ENCODE data around the gene APP. TPM values are rescaled to one million over a fixed set of nuclear protein-coding genes. Genes with fewer than 3 reads are reported as not detected.
"Not testable (repeated sequence)": the region's sequence is repeated elsewhere in the genome, so short reads cannot be mapped to it uniquely, and the experiment has no call there.

The APP gene
- total RNA-seq, 4 donors from 2014 or later = 209 to 297 (median 240) TPM

DNA sequence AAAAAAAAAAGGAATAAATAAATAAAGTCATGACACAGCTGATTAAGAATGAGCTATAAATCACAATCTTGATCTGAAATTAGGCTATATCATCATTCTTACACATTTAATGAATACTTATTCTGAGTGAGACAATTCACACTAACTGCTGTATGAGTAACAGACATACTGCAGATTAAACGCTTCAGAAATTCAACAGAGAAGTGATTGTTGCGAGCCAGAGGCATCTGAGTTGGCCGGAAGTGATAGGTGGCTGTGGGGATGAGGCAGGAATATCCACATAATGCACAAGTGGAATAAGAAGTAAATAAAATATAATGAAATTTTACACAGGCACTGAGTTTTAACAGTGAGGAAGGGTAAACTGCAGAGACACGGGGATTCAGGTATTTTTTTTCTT is 142.4 kb downstream of the APP start:
- Histone ChIP-seq H3K27ac (no peak overlapping the region), H3K4me1 (peaks cover 0 to 15% (median 0%) of the 10 kb centered on the region in 4 donors), H3K9me3 (no peaks in the 10 kb centered on the region), H3K27me3 (no peaks in the 10 kb centered on the region), H3K36me3 (peaks cover 0 to 3% (median 0%) of the 10 kb centered on the region in 3 donors), H3K4me3 (no peak overlapping the region)
- no peak for DNase-seq
- no peak for TF ChIP-seq POLR2A (IDR thresholded peaks at IDR 0.05)
- TF ChIP-seq CTCF (IDR thresholded peaks at IDR 0.05) = no peak

DNA sequence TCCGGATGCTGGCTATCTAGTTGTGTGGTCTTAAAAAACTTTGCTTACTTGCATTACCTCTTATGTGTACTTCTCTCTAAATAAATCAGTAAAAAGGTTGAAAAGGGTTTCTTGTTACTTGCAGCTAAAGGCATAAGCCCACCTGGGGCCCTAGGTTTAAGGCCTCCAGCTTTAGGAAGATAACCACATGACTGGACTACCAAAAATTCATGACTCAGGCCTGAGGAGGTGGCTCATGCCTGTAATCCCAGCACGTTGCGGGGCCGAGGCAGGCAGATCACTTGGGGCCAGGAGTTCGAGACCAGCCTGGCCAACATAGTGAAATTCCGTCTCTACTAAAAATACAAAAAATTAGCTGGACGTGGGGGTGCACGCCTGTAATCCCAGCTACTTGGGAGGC is 142.9 kb downstream of the APP start:
- no peak overlapping the region for H3K27ac ChIP-seq
- peaks cover 0 to 3% (median 0%) of the 10 kb centered on the region in 3 donors for H3K36me3 ChIP-seq
- H3K9me3 ChIP-seq = no peaks in the 10 kb centered on the region
- no peak for TF ChIP-seq POLR2A (IDR thresholded peaks at IDR 0.05)
- TF ChIP-seq CTCF (IDR thresholded peaks at IDR 0.05) = no peak
- H3K4me3 ChIP-seq = no peak overlapping the region
- H3K4me1 ChIP-seq = peaks cover 0 to 15% (median 0%) of the 10 kb centered on the region in 4 donors
- no peak for DNase-seq
- no peaks in the 10 kb centered on the region for H3K27me3 ChIP-seq

- Histone ChIP-seq H3K27ac (no peak overlapping the region), H3K9me3 (no peaks in the 10 kb centered on the region), H3K4me3 (no peak overlapping the region), H3K36me3 (peaks cover 0 to 12% (median 0%) of the 10 kb centered on the region in 3 donors), H3K27me3 (no peaks in the 10 kb centered on the region), H3K4me1 (peaks cover 0 to 15% (median 0%) of the 10 kb centered on the region in 4 donors)
- no peak for DNase-seq
- TF ChIP-seq CTCF (IDR thresholded peaks at IDR 0.05) = no peak
- no peak for TF ChIP-seq POLR2A (IDR thresholded peaks at IDR 0.05)
These were observed 144.7 kb downstream of the APP start for GRCh38 chr21:26025536-26026512.

DNA sequence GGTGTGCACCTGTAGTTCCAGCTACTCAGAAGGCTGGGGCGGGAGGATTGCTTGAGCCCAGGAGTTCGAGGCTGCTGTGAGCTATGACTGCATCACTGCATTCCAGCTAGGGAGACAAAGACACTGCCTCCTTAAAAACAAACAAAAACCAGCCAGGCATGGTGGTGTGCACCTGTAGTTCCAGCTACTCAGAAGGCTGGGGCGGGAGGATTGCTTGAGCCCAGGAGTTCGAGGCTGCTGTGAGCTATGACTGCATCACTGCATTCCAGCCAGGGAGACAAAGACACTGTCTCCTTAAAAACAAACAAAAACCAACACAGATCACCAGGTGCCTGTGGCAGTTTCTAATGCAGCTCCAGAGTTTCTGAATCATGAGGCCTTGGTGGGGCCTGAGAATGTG is 147.2 kb downstream of the APP start:
- DNase-seq, H3K4me3 ChIP-seq, H3K9me3 ChIP-seq, H3K27ac ChIP-seq, H3K27me3 ChIP-seq: not testable (repeated sequence)
- Histone ChIP-seq H3K36me3 (peaks cover 0 to 14% (median 0%) of the 10 kb centered on the region in 3 donors), H3K4me1 (peaks cover 0 to 15% (median 0%) of the 10 kb centered on the region in 4 donors)

DNA sequence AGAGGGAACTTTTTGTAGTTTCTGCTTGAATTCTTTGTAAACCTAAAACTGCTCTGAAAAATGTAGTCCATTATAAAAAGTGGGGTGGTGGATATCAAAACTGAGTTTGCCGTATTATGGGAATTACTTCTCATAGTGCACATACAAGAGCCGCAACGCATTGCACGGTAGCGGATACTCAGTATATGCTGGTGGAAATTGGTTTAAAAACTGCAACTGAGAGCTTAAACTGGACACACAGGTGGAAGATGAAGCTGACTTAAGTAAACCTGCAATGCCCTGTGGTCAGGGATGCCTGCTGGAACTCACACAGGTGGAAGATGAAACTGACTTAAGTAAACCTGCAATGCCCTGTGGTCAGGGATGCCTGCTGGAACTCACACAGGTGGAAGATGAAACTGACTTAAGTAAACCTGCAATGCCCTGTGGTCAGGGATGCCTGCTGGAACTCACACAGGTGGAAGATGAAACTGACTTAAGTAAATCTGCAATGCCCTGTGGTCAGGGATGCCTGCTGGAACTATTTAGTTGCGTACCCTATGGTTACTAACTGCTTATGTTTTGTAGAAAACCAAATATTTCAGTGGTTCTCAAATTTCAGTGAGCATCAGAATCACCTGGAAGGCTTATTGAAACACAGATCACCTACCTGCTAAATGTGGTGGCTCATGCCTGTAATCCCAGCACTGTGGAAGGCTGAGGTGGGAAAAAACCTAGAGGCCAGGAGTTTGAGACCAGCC is 147.8 kb downstream of the APP start:
- not testable (repeated sequence) for H3K27me3 ChIP-seq, H3K4me3 ChIP-seq, H3K9me3 ChIP-seq, DNase-seq, H3K27ac ChIP-seq
- H3K4me1 ChIP-seq = peaks cover 0 to 15% (median 0%) of the 10 kb centered on the region in 4 donors
- peaks cover 0 to 14% (median 0%) of the 10 kb centered on the region in 3 donors for H3K36me3 ChIP-seq

GRCh38 chr21:26020510-26020909 is 150.1 kb downstream of the APP start:
- peaks cover 0 to 14% (median 0%) of the 10 kb centered on the region in 3 donors for H3K36me3 ChIP-seq
- no peak for TF ChIP-seq CTCF (IDR thresholded peaks at IDR 0.05)
- no peak for TF ChIP-seq POLR2A (IDR thresholded peaks at IDR 0.05)
- no peak overlapping the region for H3K4me3 ChIP-seq
- no peaks in the 10 kb centered on the region for H3K9me3 ChIP-seq
- no peak overlapping the region for H3K27ac ChIP-seq
- H3K4me1 ChIP-seq = no peaks in the 10 kb centered on the region
- no peak for DNase-seq
- H3K27me3 ChIP-seq = no peaks in the 10 kb centered on the region
